K562 (cell line): ENCODE data around the gene NET1. TPM values are rescaled to one million over a fixed set of nuclear protein-coding genes. Genes with fewer than 3 reads are reported as not detected.

ENCODE experiments used
- ARHGAP35 ChIP-seq: fragments of 450-650 bp; IDR thresholded peaks from 2 replicates; pipeline ENCODE4 v1.6.1; 2018; ENCODE audit not compliant: partially characterized antibody
- ARID4B ChIP-seq: sonication (generic); formaldehyde crosslinking; IDR thresholded peaks from 2 replicates; pipeline ENCODE4 v1.8.0; 2022; ENCODE audit warnings: mild to moderate bottlenecking, missing genetic modification reagents
- CBX2 ChIP-seq: fragments of 200-600 bp; sonication (generic); IDR thresholded peaks from one replicate; pipeline ENCODE4 v1.6.1; 2012; ENCODE audit warnings: mild to moderate bottlenecking, low read length, inconsistent platforms; ENCODE audit not compliant: insufficient read depth, poor library complexity, severe bottlenecking
- CBX8 ChIP-seq: fragments of 200-600 bp; sonication (generic); IDR thresholded peaks from 2 replicates; pipeline ENCODE4 v1.6.1; 2012; ENCODE audit warnings: borderline replicate concordance, mixed run types, low read depth, mild to moderate bottlenecking, moderate library complexity, mixed read lengths, low read length, control low read depth, inconsistent platforms; ENCODE audit not compliant: poor library complexity, severe bottlenecking; ENCODE audit errors: extremely low read depth
- CTCFL ChIP-seq: IDR thresholded peaks from 2 replicates; pipeline ENCODE4 v1.6.1; 2011; ENCODE audit warnings: borderline replicate concordance, low read depth, mild to moderate bottlenecking, moderate library complexity, low read length; ENCODE audit not compliant: insufficient read depth, poor library complexity, severe bottlenecking
- ESRRB ChIP-seq: fragments of 250-450 bp; sonication (Bioruptor Pico); IDR thresholded peaks from 2 replicates; pipeline ENCODE4 v1.5.0; 2020; ENCODE audit warnings: mild to moderate bottlenecking, moderate library complexity, borderline replicate concordance
- FOXA1 ChIP-seq: fragments of 450-650 bp; IDR thresholded peaks from 2 replicates; pipeline ENCODE4 v1.6.1; 2016; ENCODE audit warnings: mild to moderate bottlenecking, borderline replicate concordance
- GATAD2A ChIP-seq: fragments of 450-650 bp; IDR thresholded peaks from 2 replicates; pipeline ENCODE4 v1.6.1; 2017
- KDM5B ChIP-seq: fragments of 200-600 bp; sonication (generic); IDR thresholded peaks from 2 replicates; pipeline ENCODE4 v1.6.1; 2012; ENCODE audit warnings: low read depth, mild to moderate bottlenecking, moderate library complexity, low read length, control low read depth, inconsistent platforms; ENCODE audit not compliant: insufficient replicate concordance
- NFE2 ChIP-seq: IDR thresholded peaks from 2 replicates; pipeline ENCODE4 v1.6.1; 2014; ENCODE audit warnings: antibody characterized with exemption, low read depth
- PHF21A ChIP-seq: fragments of 450-650 bp; IDR thresholded peaks from 2 replicates; pipeline ENCODE4 v1.6.1; 2017; ENCODE audit warnings: low read depth, borderline replicate concordance
- POU5F1 ChIP-seq: fragments of 150-350 bp; IDR thresholded peaks from 2 replicates; pipeline ENCODE4 v1.6.1; 2014; ENCODE audit warnings: borderline replicate concordance, low read length, low read depth, mild to moderate bottlenecking; ENCODE audit not compliant: partially characterized antibody
- SRSF7 ChIP-seq: fragments of 200-400 bp; formaldehyde crosslinking; optimal IDR thresholded peaks from 2 replicates; pipeline ENCODE3; 2017; ENCODE audit warnings: mild to moderate bottlenecking, low read depth, low read length
- TAF9B ChIP-seq: fragments of 450-650 bp; IDR thresholded peaks from 2 replicates; pipeline ENCODE4 v1.6.1; 2018; ENCODE audit warnings: mild to moderate bottlenecking; ENCODE audit not compliant: partially characterized antibody
- YBX1 ChIP-seq: fragments of 450-650 bp; IDR thresholded peaks from 2 replicates; pipeline ENCODE4 v1.7.1; 2016; ENCODE audit warnings: mild to moderate bottlenecking
- ZC3H11A ChIP-seq: IDR thresholded peaks from 2 replicates; pipeline ENCODE4 v1.6.1; 2012; ENCODE audit warnings: low read depth, low read length, improper control_type of control experiment
- ZNF347 ChIP-seq: fragments of 450-650 bp; formaldehyde crosslinking; IDR thresholded peaks from 2 replicates; pipeline ENCODE4 v1.4.0; 2020; ENCODE audit warnings: low read depth, mild to moderate bottlenecking, moderate library complexity
- ZNF444 ChIP-seq: fragments of 250-450 bp; sonication (Bioruptor Pico); IDR thresholded peaks from 2 replicates; pipeline ENCODE4 v1.4.0; 2020; ENCODE audit warnings: mild to moderate bottlenecking, moderate library complexity
- ZNF586 ChIP-seq: fragments of 450-650 bp; formaldehyde crosslinking; conservative IDR thresholded peaks from 2 replicates; pipeline ENCODE4 v1.4.0; 2020; ENCODE audit warnings: mild to moderate bottlenecking, moderate library complexity
- ZNF696 ChIP-seq: fragments of 250-450 bp; sonication (Bioruptor Pico); conservative IDR thresholded peaks from 2 replicates; pipeline ENCODE4 v1.4.0; 2020; ENCODE audit warnings: mild to moderate bottlenecking, moderate library complexity
- polyA plus RNA-seq, 8 experiments: library from polyadenylated mRNA; depleted of rRNA in 4 of 8; stranded (reverse) in 5 of 8; unstranded in 3 of 8; fragments of >200 nt; fragmentation: Nextera tagmentation in 2 of 8; fragmentation: Illumina TruSeq in 1 of 8; extraction: Ambion mirVana in 2 of 8; extraction: Trizol in 1 of 8; gene quantifications; 2 replicates each; pipeline versions ENCODE4 v1.2.1 to v1.2.3, GENCODE V29; 2011 to 2014; ENCODE audit warnings: inconsistent platforms in 1 of 8, missing spikeins in 1 of 8
- total RNA-seq, 7 experiments: library from RNA; depleted of rRNA in 6 of 7; stranded (reverse); fragments of >200 nt in 6 of 7; fragmentation: Illumina TruSeq in 2 of 7; extraction: Trizol in 2 of 7; gene quantifications; 2 replicates each; pipeline versions ENCODE4 v1.2.1 to v1.2.3, GENCODE V29; 2011 to 2021; ENCODE audit warnings: low replicate concordance in 1 of 7
- TF ChIP-seq, protein P1 (sequence below): fragments of 250-450 bp; sonication (Bioruptor Pico); IDR thresholded peaks from 2 replicates; pipeline ENCODE4 v1.8.0; 2021; ENCODE audit warnings: moderate library complexity, mild to moderate bottlenecking, inconsistent platforms

NET1 gene
- total and polyA plus RNA-seq, 9 of the 15 experiments (the other 6 are each of a cell fraction or from before 2014, with no cell fraction given) = 47.4 to 258 (median 106) TPM

GRCh38 chr10:5446390-5446926, 34.1 kb downstream of the NET1 start (continued):
- peak; percentile 94 for TF ChIP-seq ARID4B (CRISPR knock-in tag)
- no peak for TF ChIP-seq FOXA1
- TF ChIP-seq ESRRB (CRISPR knock-in tag) = no peak
- TF ChIP-seq YBX1 = no peak
- TF ChIP-seq ZNF444 = peak; percentile 4; the same call in 1 of the 2 replicates
- TF ChIP-seq PHF21A = peak; percentile 15; the same call in 1 of the 2 replicates
- TF ChIP-seq CTCFL = no peak
- TF ChIP-seq ZNF586 = no peak
- TF ChIP-seq CBX2 = no peak
- peak; percentile 97 for TF ChIP-seq TAF9B
- TF ChIP-seq ZC3H11A = no peak
- peak; percentile 100 for TF ChIP-seq KDM5B
- TF ChIP-seq, protein P1, sequence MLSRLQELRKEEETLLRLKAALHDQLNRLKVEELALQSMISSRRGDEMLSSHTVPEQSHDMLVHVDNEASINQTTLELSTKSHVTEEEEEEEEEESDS (CRISPR knock-in tag) = no peak
- TF ChIP-seq ZNF696 (CRISPR knock-in tag) = no peak
- no peak for TF ChIP-seq CBX8
- no peak for TF ChIP-seq SRSF7
- no peak for TF ChIP-seq ARHGAP35
- TF ChIP-seq POU5F1 = no peak
- TF ChIP-seq NFE2 = no peak
- no peak for TF ChIP-seq ZNF347 (CRISPR knock-in tag)
- TF ChIP-seq GATAD2A = peak; percentile 71; the same call in 1 of the 2 replicates
